ENCODE measurements around the gene TRIM41. TPM values are rescaled to one million over a fixed set of nuclear protein-coding genes. Genes with fewer than 3 reads are reported as not detected.
"Not testable (repeated sequence)": the region's sequence is repeated elsewhere in the genome, so short reads cannot be mapped to it uniquely, and the experiment has no call there.

Gene TRIM41
- total RNA-seq, 2 experiments from 2014 or later, result 21.4 to 24.0 TPM

- Mint-ChIP-seq H3K27me3 (no peaks in the 10 kb centered on the region), H3K4me3 (no peak overlapping the region), H3K4me1 (ENCODE audit: low read depth) (no peaks in the 10 kb centered on the region), H3K9me3 (no peaks in the 10 kb centered on the region), H3K27ac (no peak overlapping the region), H3K36me3 (ENCODE audit: low read depth) (no peaks in the 10 kb centered on the region)
- ChIA-PET CTCF (no interaction called here), POLR2A (no interaction called here)
- Histone ChIP-seq H3K36me3 (ENCODE audit: insufficient read depth, low read length) (no peaks in the 10 kb centered on the region), H3K4me1 (ENCODE audit: insufficient read depth, low read length) (no peaks in the 10 kb centered on the region), H3K27me3 (ENCODE audit: control insufficient read depth in 1 of 2, insufficient read depth in 2 of 2, low read length in 2 of 2) (no peaks in the 10 kb centered on the region), H3K4me3 (ENCODE audit: low read length) (no peak overlapping the region), H3K27ac (ENCODE audit: low read depth in 1 of 2, low read length in 2 of 2) (no peak overlapping the region), H3K9me3 (ENCODE audit: control insufficient read depth in 1 of 2, insufficient read depth in 1 of 2, low read length in 2 of 2) (no peaks in the 10 kb centered on the region)
- TF ChIP-seq CTCF (IDR thresholded peaks at IDR 0.05), result no peak
- DNase-seq (no peak), ATAC-seq (ENCODE audit: poor library complexity) (no peak)
- intact Hi-C loops (cut with DNase I, micrococcal nuclease), result no loop called here
These were observed 58.2 kb downstream of the TRIM41 start for GRCh38 chr5:181281077-181281983.

GRCh38 chr5:181281984-181282316 lies 58.9 kb downstream of the TRIM41 start:
- CTCF ChIA-PET, result no interaction called here
- Histone ChIP-seq H3K36me3 (ENCODE audit: insufficient read depth, low read length) (no peaks in the 10 kb centered on the region), H3K4me1 (ENCODE audit: insufficient read depth, low read length) (no peaks in the 10 kb centered on the region), H3K9me3 (ENCODE audit: control insufficient read depth in 1 of 2, insufficient read depth in 1 of 2, low read length in 2 of 2) (no peaks in the 10 kb centered on the region), H3K4me3 (ENCODE audit: low read length) (no peak overlapping the region), H3K27ac (ENCODE audit: low read depth in 1 of 2, low read length in 2 of 2) (no peak overlapping the region), H3K27me3 (ENCODE audit: control insufficient read depth in 1 of 2, insufficient read depth in 2 of 2, low read length in 2 of 2) (no peaks in the 10 kb centered on the region)
- DNase-seq (no peak), ATAC-seq (ENCODE audit: poor library complexity) (no peak)
- POLR2A ChIA-PET, result no interaction called here
- Mint-ChIP-seq H3K4me1 (ENCODE audit: low read depth) (no peaks in the 10 kb centered on the region), H3K4me3 (no peak overlapping the region), H3K9me3 (no peaks in the 10 kb centered on the region), H3K27ac (no peak overlapping the region), H3K36me3 (ENCODE audit: low read depth) (no peaks in the 10 kb centered on the region), H3K27me3 (no peaks in the 10 kb centered on the region)
- intact Hi-C loops (cut with DNase I, micrococcal nuclease), result no loop called here
- no peak for TF ChIP-seq CTCF (IDR thresholded peaks at IDR 0.05)

- H3K27me3 ChIP-seq (ENCODE audit: control insufficient read depth in 1 of 2, insufficient read depth in 2 of 2, low read length in 2 of 2); H3K27me3 Mint-ChIP-seq; H3K9me3 Mint-ChIP-seq; H3K4me1 Mint-ChIP-seq (ENCODE audit: low read depth); H3K27ac Mint-ChIP-seq; intact Hi-C loops (cut with DNase I, micrococcal nuclease); H3K36me3 ChIP-seq (ENCODE audit: insufficient read depth, low read length); H3K4me3 Mint-ChIP-seq; H3K36me3 Mint-ChIP-seq (ENCODE audit: low read depth); H3K27ac ChIP-seq (ENCODE audit: low read depth in 1 of 2, low read length in 2 of 2); POLR2A ChIA-PET; H3K4me3 ChIP-seq (ENCODE audit: low read length); ATAC-seq (ENCODE audit: poor library complexity); H3K9me3 ChIP-seq (ENCODE audit: control insufficient read depth in 1 of 2, insufficient read depth in 1 of 2, low read length in 2 of 2); DNase-seq; H3K4me1 ChIP-seq (ENCODE audit: insufficient read depth, low read length); CTCF ChIA-PET: not testable (repeated sequence)
These were observed 59.3 kb downstream of the TRIM41 start for GRCh38 chr5:181282415-181282814.

GRCh38 chr5:181282874-181283273 lies 59.8 kb downstream of the TRIM41 start:
- no peaks in the 10 kb centered on the region for H3K9me3 Mint-ChIP-seq
- POLR2A ChIA-PET, result no interaction called here
- intact Hi-C loops (cut with DNase I, micrococcal nuclease), result no loop called here

More at GRCh38 chr5:181282874-181283273, 59.8 kb downstream of the TRIM41 start:
- no peaks in the 10 kb centered on the region for H3K36me3 ChIP-seq (ENCODE audit: insufficient read depth, low read length)
- Mint-ChIP-seq H3K27me3 (no peaks in the 10 kb centered on the region), H3K4me3 (no peak overlapping the region), H3K36me3 (ENCODE audit: low read depth) (no peaks in the 10 kb centered on the region), H3K4me1 (ENCODE audit: low read depth) (no peaks in the 10 kb centered on the region), H3K27ac (no peak overlapping the region)
- ATAC-seq (ENCODE audit: poor library complexity) (no peak), DNase-seq (no peak)
- H3K27me3 ChIP-seq (ENCODE audit: control insufficient read depth in 1 of 2, insufficient read depth in 2 of 2, low read length in 2 of 2), result no peaks in the 10 kb centered on the region
- H3K4me1 ChIP-seq (ENCODE audit: insufficient read depth, low read length), result no peaks in the 10 kb centered on the region
- CTCF ChIA-PET, result no interaction called here
- no peak for TF ChIP-seq CTCF (IDR thresholded peaks at IDR 0.05)
- H3K4me3 ChIP-seq (ENCODE audit: low read length), result no peak overlapping the region
- no peak overlapping the region for H3K27ac ChIP-seq (ENCODE audit: low read depth in 1 of 2, low read length in 2 of 2)
- no peaks in the 10 kb centered on the region for H3K9me3 ChIP-seq (ENCODE audit: control insufficient read depth in 1 of 2, insufficient read depth in 1 of 2, low read length in 2 of 2)
